Endometrium (tissue), 2 donors: ENCODE data around the gene BCAN.
A peak's percentile ranks its signal among the peaks of the same experiment; 100 is the strongest.

ENCODE experiments used
- FAIRE-seq: peaks from 2 replicates; lab custom pipeline; 2012; peaks lifted over from hg19 to GRCh38; lab: Jason Lieb, UNC
- donor health status: control.
- donor health status: control.

The BCAN gene

DNA sequence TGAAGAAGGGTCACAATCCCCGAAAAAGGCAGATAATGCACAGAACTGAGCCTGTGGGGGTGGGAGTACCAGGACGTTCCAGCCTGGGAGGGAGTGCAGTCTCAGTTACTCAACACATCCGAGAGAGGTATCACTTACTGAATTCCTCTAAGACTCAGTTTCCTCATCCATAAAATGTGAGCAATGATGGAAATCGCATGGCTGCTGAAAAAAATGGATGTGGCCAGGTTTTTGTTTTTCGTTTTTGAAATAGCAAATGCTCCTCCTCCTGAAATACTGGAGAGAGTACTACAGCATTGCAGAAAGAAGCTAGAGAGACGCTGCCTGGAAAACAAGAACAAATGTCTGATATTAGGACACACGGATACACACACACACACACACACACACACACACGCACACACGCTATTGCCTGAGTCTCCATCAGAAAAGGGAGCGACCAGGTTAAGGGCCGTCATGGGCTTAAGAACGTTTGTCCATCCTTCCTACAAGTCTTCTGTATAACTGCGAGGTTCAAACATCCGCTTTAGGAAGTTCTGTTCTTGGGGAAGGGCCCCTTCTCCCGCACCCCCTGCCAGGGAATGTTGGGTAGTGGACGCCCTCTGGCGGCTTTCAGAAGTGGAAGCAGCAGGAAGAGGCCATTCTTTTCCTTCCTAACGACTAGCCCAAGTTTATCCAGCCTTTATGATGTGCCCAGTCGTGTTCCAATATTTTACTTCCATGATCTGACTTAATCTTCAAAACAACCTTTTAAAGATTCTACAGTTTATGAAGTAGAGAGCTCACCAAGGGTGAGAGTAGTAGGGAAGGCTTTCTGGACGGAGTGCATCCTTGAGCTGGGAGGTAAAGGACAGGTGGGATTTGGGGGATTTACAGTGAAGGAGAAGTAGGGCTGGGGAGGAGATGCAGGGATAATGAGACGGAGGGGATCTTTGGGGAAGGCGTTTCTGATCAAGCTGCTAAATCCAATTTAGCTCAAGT, 36.0 kb downstream of the BCAN start:
- FAIRE-seq = peak; percentile 90

DNA sequence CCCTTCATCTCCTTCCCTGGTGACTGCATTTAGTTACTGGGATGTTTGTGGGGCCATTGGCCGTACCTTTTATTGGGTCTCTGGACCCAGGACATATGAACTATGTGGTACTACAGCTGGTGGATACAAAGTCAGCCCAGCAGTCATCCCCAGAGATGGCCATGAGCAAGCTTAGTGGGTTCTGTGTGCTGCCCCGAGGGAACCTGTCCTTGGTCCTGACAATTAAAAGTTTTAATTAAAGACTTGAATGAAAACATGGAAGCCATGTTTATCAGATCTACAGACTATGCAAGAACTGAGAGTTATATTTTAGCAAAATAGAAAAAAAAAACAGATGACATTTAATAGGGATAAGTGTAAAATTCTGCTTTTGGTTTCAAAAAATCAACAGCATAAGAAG, 38.1 kb downstream of the BCAN start:
- FAIRE-seq = no peak

DNA sequence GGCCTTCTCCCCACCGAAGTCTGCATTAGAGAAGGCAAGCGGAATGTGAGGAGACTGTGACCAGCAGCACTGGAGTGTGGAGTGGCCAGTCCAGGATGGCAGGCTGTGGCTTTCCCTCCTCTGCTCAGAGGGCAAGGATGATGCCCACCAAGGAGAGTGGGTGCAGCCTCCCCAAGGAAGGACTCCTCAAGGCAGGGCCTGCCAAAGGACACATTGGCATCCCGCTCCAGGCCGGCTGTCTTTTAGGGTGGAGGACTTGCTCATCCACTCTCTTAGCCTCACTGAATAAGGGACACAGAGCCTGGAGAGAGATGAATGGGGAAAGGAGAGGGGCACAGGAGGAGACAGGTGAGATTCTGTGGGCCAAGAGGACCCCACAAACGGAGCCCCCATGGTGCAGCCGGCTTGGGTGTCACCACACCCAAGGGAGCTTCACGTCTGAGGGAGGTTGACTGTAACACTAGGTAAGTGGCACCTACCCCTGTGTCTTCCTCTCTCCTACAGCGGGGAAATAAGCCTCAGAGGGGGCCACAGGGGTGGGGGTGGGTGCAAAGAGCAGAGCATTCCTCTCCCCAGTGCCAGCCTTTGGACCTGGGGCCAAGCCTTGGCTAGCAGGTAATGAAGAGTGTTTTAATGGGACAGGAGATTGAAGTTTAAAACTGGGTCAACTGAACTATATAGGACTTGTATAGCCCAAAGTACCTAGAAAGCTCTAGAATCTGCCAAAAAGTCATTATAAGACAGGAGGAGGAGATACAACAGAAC, 39.5 kb downstream of the BCAN start:
- no peak for FAIRE-seq

DNA sequence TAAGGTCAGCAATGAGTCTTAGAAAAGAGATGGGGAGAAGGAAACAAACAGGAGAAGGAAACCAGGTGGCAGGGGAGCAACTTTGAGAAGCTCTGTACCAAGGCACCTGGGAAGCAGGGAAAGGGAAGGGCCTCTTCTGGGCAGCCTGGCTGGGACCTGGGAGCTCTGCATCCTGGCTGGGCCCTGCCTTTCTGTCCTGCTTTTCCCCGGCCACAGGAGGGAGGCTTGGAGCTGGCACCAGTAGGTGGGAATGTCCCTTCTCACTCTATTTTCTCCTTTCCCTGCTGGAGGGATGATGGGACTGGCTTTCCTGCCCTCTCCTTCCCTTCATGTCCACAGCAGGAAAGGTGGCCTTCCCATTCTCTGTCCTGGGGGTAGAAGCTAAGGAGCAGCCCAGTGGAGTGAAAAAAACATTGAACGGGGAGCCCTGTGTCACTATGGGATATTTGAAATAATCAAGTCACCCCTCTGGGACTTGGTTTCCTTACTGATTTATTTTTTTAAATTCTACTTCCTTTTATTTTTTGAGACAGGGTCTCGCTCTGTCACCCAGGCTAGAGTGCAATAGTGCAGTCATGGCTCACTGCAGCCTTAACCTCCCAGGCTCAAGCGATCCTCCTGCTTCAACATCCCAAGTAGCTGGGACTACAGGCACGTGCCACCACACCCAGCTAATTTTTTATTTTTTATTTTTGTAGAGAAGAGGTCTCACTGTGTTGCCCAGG, 40.4 kb downstream of the BCAN start:
- no peak for FAIRE-seq

DNA sequence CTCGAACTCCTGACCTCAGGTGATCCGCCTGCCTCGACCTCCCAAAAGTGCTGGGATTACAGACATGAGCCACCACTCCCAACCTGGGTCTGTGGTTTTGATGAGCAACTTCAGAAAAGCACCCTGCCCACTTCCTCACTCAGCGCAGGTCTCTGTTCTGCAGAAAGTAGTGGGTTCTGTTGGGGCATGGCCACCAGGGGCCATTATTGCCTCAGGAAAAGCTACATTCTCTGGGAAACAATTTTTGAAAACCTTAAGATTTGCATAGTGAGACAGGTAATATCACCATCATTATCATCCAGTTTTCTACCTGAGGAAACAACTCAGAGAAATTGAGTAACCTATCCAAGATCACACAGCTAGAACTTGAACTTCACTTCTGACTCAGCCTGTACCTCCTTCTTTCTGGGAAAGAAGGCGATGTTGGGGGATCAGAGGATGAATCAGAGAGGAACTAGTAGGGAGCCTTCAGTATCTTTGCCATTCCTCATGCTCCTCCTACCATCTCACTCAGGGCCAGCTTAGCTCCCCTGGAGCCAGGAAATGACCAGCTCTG, 42.4 kb downstream of the BCAN start:
- no peak for FAIRE-seq

DNA sequence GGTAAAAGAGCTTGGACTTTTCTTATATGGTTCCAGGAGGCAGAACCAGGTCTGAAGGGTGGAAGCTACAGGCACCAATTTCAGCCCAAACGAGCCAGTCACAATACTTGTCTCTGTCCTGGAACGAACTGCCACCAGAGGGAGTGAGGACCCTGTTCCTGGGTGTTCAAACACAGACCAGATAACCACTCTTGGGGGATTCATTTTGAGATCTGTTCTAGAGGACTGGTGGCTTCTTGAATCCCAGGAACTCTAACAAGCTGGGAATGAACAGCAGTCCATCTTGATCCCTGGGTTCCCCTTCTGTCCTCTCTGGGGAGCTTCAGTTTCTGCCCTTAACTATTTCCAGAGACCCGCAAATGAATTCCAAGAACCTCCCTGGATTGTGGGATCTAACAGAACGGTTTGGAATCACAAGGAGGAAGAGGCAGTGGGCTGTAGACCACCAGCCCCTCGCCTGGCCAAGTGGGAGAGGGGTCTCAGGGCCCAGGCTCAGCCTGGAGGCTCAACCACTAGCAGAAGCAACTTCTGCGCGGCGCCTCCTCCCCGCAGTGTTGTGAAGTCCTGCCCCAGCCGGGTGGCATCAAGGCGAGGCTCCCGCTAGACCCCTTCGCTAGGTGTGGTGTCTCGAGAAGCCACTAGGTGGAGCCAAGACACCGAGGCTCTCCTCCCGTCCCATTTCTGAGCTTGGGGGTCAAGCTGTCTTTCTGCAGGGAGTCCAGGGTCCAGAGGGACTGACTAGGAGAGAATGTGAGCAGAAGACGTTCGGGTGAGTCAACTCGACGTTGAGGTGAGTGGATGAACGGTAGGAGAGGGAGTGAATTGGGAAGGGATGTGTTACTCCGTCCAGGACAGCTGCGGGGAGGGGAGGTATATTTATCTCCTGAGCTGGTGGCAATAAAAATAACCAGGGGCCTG, 47.4 kb downstream of the BCAN start:
- FAIRE-seq = peak; percentile 15

DNA sequence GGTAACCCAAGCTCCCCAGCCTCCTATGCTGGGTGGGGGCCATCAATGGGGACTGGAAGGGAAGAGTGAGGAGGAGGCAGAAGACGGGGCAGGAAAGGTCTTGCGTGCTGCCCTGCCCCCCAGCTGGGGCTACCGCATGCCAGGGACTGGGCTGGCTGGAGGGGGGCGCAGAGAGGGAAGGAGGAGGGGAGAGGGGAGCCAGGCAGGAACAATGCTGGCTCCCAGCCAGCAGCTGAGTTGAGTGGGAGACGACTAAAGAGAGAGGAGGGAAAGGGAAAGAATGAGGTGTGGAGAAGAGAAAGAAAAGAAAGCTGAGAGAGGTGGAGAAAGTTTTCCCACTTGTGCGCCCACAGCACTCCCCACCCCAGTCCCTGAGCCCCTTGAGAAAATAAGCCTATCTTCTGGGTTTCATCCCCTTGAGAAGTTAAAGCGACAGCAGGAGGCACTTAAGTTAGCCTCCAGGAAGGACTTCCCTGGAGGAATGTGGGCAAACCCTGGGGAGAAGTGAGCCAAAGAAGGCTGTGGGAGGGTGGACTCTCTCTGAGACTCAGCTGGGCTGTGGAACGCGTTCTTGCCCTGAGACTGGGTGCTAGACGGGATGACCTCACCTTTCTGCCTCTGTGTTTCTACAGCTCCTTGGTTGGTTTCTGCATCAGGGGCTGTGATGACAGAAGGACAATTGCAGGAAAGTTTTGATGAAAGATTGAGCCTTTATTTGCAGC, 48.2 kb downstream of the BCAN start:
- FAIRE-seq = no peak

DNA sequence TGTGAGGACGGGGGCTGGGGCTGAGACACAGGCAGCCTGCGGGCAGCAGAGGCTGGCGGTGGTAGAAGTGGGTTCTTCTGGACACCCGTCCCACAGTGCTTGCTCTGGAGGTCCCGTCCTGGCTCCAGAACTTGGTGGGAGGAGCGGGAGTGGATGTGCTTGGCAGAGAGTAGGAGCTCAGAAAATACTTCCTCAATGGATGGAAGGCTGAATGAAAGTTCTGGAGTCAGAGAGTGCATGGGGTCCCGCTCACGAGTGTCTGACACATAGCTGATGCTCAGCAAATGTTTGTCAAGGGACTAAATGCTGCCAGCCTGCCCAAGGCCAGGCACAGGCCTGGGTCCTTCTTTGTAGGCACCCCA, 48.7 kb downstream of the BCAN start:
- no peak for FAIRE-seq

DNA sequence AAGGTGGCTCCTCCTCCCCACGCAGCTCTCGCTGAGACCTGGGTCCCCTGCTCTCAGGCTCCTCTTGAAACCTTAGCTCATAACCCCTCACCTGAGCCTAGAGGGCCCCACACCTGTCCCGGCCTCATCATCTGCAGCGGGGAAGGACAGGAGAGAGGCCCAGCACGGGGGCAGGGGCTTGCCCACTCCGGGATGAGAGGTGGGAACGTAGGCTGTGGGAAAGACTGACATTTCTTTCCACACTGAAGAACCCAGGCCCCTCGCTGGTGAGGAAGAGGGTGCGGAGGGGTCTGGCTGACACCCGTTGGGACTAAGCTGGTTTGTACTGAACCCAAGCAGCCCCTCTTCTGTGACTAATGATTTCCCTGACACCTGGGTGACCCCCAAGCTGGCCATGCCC, 49.3 kb downstream of the BCAN start:
- FAIRE-seq = no peak

DNA sequence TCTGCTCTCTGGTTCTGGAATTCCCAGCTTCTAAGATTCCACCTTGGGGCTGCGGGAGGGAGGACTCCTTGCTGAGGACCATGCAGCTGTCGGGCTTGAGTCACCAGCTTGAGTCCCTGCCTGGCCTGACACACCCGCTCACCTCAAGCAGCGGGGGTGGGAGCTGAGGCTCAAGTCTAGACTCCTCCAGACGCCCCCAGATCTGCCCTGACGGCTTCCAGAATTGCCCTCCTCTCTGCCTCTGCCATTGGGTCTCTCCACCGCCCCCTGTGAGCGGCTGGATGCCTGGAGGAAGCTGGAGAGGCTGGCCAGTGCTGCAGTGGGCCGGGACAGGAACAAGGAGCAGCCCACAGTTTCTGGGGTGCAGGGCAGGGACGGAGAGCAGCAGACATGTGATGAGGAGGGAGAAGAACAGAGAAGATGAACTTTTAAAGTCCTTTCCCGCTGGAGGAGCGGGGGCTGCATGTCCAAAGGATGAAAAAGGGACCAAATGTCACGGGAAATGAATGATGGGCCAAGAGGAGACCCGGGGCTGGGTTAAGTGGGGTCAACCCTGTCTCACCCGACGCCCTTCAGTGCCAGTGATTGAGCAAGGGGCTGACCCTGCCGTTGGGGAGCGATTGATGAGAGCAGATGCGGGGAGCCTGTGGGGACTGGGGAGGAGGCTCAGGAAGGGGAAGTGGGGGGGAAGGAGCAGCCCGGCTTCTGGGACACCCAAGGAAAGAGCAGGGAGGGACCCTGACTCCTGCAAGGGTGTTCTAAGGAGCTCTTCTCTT, 49.9 kb downstream of the BCAN start:
- no peak for FAIRE-seq

DNA sequence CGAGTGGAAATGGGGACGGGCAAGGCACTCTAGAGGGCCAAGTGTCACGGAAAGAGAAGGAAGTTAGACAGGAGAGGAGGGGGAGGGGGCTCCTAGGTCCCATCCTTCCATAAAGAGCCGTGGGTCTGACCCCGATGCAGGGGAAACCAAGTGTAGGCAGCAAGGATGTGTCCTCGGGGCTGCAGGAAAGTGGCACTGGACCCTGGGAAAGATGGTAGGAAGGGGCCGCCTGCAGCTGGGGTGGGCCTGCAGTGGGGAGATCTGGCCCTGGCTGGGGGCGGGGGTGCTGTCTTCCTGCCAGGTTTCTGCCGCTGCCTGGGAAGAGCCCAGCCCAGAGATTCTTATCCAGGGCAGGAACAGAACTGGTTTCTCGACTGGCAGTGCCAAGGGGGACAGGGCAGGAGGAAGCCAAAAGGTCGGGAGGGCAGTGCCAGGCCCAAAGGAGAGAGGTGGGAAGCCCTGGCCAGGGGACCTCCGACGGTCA, 50.6 kb downstream of the BCAN start:
- no peak for FAIRE-seq

DNA sequence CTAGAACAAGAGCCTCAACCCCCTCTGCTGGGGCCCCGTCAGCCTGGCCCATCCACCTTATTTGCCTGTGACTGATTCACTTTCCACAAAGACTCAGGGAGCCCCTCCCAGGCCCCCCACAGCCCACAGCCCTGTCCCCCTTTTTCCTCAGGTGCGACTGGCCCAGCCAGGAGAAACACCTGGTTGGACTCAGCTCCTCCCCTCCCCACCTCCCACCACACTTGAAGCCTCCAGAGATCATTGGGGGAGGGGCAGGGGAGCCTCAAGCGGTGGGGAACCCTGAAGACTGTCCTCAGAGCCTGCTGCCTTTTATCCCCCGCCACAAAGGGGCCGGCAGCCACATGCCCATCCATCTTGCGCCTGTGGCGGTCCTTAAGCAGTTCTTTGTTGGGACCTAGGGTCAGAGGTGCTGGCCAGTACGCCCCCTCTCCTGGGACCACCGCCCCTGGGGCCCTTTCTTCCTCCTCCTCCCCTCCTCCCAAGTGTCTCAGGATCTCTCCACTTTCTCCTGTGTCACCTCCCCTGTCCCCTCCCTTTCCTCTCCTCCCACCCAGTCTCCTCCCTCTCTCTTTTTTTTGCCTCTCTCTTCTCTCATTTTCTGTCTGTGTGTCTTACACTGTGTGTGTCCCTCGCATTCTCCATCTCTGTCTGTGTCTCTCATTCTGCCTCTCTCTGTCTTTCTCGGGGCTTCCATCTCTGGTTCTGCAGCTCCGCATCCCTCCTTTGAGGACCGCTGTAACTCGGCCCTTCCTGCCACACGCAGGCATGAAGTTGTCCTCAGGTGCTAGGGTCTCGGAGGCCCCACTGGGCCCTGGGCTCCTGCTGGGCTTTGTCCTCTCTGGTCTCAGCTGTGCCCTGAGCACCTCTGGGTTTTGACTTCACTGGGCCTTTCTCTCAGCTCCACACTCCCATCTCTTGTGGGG, 51.3 kb downstream of the BCAN start:
- FAIRE-seq = no peak

DNA sequence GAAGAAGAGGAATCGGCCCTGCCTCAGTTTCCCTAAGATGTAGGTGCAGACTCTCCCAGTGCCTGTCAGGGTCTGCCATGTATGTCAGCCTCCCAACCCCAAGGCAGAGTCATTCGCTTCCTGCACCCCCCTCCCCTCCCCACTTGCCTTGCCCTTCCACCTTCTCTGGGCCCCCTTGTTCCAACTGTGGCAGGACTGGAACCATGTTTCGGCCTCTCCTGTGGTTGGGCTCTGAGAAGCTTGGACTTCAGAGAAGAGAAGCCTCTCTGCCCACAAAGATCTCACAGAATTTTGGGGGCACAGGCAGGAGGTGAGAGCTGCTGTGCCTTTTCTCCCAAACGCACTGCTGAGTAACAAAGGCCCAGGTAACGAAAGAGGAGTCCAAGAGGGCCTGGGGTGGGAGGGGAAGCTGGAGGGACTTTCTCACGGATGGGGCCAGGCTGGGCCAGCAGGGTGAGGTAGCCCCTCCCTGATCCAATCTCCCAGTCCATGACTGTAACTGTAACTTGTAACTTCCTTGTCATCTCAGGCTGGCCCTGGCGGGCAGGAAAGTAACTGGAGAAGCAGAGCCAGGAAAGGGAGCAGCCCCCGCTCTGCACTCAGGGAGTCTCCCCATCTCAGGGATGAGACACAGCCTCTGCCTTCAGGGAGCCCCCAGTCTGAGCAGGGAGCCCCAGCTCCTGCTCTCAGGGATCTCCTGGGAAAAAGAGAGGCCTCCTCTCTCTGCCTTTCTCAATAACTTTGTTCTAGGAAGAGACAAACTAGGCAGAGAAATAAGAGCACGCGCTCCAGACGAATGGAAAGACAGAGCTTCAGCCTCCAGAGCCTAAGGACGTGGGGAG, 52.2 kb downstream of the BCAN start:
- FAIRE-seq = no peak

DNA sequence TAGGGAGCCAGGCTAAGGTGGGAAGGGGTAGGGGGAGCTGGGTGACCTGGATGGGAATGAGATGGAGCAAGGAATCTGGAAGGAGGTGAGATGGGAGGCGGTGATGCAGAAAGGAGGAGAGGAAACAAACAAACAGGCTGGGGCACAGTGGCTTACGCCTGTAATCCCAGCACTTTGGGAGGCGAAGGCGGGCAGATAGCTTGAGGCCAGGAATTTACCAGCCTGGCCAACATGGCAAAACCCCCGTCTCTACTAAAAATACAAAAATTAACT, 52.7 kb downstream of the BCAN start:
- FAIRE-seq = no peak

DNA sequence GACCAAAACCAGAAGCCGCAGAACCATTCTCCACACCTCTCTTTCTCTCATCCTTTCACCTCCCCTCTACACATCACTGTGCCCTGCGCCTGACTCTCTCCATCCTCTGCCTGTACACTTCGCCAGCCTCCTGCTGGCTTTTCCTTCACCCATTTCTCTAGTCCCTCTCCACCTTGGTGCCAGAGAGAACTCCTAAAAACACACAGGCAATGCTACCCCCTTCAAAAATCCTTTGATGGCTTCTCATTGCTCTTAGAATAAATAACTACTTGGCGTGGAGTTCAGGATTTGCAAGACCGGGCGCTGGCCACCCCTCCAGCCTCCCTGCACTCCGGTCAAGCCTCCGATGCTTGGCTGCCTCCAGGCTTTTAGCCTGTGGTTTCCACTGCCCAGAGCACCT, 54.8 kb downstream of the BCAN start:
- FAIRE-seq = no peak

DNA sequence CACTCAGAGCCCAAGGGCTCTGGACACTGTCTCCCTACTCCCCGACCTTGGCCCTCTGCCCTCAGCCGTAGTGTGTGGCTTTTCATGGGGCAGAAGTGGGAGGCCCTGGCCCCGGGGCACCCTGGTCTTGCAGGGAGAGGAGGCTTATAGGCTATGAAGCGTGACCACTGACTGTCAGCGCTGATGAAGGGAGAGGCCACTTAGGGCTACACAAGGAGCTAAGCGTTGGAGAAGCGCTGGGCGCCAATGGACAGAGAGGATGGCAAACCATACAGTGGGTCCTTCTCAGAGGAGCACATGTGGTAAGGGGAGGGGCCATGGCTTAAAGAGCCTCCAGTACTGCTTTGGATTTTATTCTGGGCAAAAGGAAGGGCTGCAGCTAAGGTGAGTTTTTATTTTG, 55.6 kb downstream of the BCAN start:
- FAIRE-seq = no peak

DNA sequence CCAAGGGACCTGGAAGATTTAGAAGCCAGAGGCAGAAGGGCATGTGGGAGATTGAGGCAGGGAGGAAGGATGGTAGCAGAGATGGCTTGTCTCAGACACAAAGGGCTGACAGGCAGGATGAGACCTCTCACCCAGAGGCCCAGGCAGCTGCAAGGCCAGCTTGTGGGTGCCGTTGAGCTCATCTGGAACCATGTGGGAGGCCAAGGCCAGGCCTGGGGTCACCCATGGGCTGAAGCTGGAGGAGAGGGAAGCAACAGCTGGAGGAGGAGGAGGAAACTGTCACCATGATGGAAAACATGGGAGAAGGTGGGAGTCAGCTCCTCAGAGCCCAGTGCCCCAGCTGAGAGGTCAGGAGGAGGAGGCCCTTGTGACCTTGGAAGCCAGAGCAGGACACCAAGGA, 57.1 kb downstream of the BCAN start:
- no peak for FAIRE-seq
